DND-41 (cell line): ENCODE data around the gene PMP22.

ENCODE experiments used
- ATAC-seq: fragments of 200-7000 bp; cut with Tn5 transposase; 3 replicates; pipeline ENCODE4 v1.9.1; 2021; ENCODE audit warnings: low read depth; ENCODE audit not compliant: insufficient read depth
- DNase-seq: peaks from one replicate; pipeline ENCODE4 v3.0.0-alpha.2; 2020
- H2AFZ ChIP-seq: 2 replicates; pipeline ENCODE4 v1.6.0; 2012; ENCODE audit warnings: low read depth, low read length
- H3K27ac ChIP-seq: 2 replicates; pipeline ENCODE4 v1.5.1; 2012; ENCODE audit warnings: low read length, inconsistent platforms
- H3K27me3 ChIP-seq: fragments of 200-600 bp; sonication (generic); 2 replicates; pipeline ENCODE4 v1.6.0; 2012; ENCODE audit warnings: low read length, mild to moderate bottlenecking, inconsistent platforms; ENCODE audit not compliant: insufficient read depth, poor library complexity
- H3K36me3 ChIP-seq: 2 replicates; pipeline ENCODE4 v1.5.1; 2012; ENCODE audit warnings: low read length, inconsistent platforms; ENCODE audit not compliant: insufficient read depth
- H3K4me1 ChIP-seq: 2 replicates; pipeline ENCODE4 v1.5.1; 2012; ENCODE audit warnings: mild to moderate bottlenecking, low read length; ENCODE audit not compliant: insufficient read depth
- H3K4me2 ChIP-seq: 2 replicates; pipeline ENCODE4 v1.6.0; 2012; ENCODE audit warnings: mild to moderate bottlenecking, moderate library complexity, low read length, inconsistent platforms; ENCODE audit not compliant: insufficient read depth
- H3K4me3 ChIP-seq, 2 experiments: fragments of 200-600 bp in 1 of 2; shearing (Covaris generic) in 1 of 2; 2 replicates each; pipeline ENCODE4 v1.5.1; 2012 to 2016; ENCODE audit warnings: inconsistent platforms in 2 of 2, low read length in 2 of 2, mild to moderate bottlenecking in 2 of 2, low read depth in 1 of 2, moderate library complexity in 1 of 2
- H3K79me2 ChIP-seq: 2 replicates; pipeline ENCODE4 v1.6.0; 2012; ENCODE audit warnings: low read length, inconsistent platforms; ENCODE audit not compliant: insufficient read depth
- H3K9ac ChIP-seq: 2 replicates; pipeline ENCODE4 v1.6.0; 2012; ENCODE audit warnings: low read depth, mild to moderate bottlenecking, inconsistent platforms, low read length, moderate library complexity
- H3K9me3 ChIP-seq: 2 replicates; pipeline ENCODE4 v1.5.1; 2012; ENCODE audit warnings: low read length, moderate library complexity, mild to moderate bottlenecking, inconsistent platforms; ENCODE audit not compliant: insufficient read depth, severe bottlenecking
- H4K20me1 ChIP-seq: 2 replicates; pipeline ENCODE4 v1.6.0; 2012; ENCODE audit warnings: low read length; ENCODE audit not compliant: insufficient read depth
- EZH2 ChIP-seq: IDR thresholded peaks from 3 replicates; pipeline ENCODE4 v1.6.1; 2012; ENCODE audit warnings: borderline replicate concordance, low read depth, mild to moderate bottlenecking, moderate library complexity, low read length, inconsistent platforms; ENCODE audit not compliant: severe bottlenecking
- TF ChIP-seq, protein P1 (sequence below): IDR thresholded peaks from 2 replicates; pipeline ENCODE4 v1.5.1; 2012; ENCODE audit warnings: borderline replicate concordance, low read length, moderate library complexity, mild to moderate bottlenecking; ENCODE audit not compliant: poor library complexity, severe bottlenecking; ENCODE audit errors: extremely low read depth

The PMP22 gene

DNA sequence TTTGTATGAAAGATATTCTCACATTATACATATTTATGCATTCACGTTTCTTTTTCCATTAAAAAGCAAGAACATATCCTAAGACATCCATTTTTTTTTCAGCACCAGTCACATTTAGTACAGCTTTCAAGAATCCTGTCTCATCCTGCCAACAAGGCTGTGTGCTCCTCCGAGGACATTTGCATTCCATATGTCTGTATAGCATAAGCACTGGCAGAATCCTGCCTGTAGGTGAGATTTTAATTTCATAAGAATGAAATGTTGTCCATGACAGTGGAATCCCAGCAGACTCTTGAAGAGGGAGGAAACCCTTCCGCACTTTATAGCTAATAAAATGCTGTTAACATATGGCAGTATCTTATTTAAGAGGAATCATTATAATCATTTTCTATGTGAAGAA lies 2.9 kb upstream of the PMP22 start:
- Histone ChIP-seq H3K27me3 (no peaks in the 10 kb centered on the region), H3K27ac (no peak overlapping the region), H3K36me3 (no peaks in the 10 kb centered on the region), H2AFZ (no peak overlapping the region), H3K9ac (no peak overlapping the region), H3K79me2 (no peaks in the 10 kb centered on the region), H3K9me3 (no peaks in the 10 kb centered on the region), H3K4me3 (no peak overlapping the region), H3K4me2 (no peak overlapping the region), H3K4me1 (no peaks in the 10 kb centered on the region), H4K20me1 (no peaks in the 10 kb centered on the region)
- DNase-seq (no peak), ATAC-seq (no peak)
- TF ChIP-seq, protein P1, sequence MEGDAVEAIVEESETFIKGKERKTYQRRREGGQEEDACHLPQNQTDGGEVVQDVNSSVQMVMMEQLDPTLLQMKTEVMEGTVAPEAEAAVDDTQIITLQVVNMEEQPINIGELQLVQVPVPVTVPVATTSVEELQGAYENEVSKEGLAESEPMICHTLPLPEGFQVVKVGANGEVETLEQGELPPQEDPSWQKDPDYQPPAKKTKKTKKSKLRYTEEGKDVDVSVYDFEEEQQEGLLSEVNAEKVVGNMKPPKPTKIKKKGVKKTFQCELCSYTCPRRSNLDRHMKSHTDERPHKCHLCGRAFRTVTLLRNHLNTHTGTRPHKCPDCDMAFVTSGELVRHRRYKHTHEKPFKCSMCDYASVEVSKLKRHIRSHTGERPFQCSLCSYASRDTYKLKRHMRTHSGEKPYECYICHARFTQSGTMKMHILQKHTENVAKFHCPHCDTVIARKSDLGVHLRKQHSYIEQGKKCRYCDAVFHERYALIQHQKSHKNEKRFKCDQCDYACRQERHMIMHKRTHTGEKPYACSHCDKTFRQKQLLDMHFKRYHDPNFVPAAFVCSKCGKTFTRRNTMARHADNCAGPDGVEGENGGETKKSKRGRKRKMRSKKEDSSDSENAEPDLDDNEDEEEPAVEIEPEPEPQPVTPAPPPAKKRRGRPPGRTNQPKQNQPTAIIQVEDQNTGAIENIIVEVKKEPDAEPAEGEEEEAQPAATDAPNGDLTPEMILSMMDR, result no peak
- TF ChIP-seq EZH2, result no peak

DNA sequence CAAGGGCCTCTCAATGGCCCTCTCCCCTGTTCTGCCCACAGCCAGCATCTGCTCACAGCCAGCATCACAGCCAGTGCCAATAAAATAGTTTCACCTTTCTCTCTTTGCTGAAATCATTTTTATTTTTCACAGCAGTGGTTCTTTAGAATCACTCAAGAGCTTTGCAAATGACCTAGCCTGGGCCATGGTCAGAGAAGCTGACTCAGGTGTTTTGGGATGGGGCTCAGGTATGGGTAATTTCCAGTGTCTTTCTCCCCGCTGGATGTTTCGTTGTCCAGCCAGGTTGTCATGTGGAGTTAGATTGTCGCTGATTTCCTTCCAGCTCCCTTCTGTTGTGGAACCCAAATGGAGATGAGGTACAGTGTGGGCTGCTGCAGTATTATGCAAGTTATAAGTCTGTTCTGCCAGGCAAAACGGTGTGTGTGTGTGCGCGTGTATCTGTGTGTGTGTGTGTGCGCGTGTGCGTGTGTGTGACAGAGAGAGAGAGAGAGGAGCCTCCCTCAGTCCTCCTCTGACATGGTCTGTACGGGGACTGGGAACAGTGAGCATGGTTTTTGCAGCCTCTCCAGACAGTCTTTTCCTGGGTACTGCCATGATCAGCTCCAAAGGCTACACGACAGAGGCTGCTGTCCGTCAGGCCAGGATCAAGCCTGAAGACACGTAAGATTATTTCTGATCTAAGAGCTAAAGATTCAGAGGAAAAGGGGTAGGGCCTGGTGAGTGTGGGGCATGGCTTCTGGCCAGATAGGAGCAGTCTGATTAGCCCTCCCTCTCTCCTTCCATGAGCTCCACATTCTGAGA lies 1.4 kb upstream of the PMP22 start:
- H2AFZ ChIP-seq, result no peak overlapping the region
- DNase-seq (no peak), ATAC-seq (no peak)
- H3K27ac ChIP-seq, result no peak overlapping the region
- H3K79me2 ChIP-seq, result no peaks in the 10 kb centered on the region
- TF ChIP-seq, protein P1, result no peak
- TF ChIP-seq EZH2, result no peak
- H3K9me3 ChIP-seq, result no peaks in the 10 kb centered on the region
- H3K4me3 ChIP-seq, result no peak overlapping the region
- no peak overlapping the region for H3K4me2 ChIP-seq
- no peaks in the 10 kb centered on the region for H3K4me1 ChIP-seq
- H3K27me3 ChIP-seq, result no peaks in the 10 kb centered on the region
- no peaks in the 10 kb centered on the region for H4K20me1 ChIP-seq
- no peaks in the 10 kb centered on the region for H3K36me3 ChIP-seq
- H3K9ac ChIP-seq, result no peak overlapping the region

DNA sequence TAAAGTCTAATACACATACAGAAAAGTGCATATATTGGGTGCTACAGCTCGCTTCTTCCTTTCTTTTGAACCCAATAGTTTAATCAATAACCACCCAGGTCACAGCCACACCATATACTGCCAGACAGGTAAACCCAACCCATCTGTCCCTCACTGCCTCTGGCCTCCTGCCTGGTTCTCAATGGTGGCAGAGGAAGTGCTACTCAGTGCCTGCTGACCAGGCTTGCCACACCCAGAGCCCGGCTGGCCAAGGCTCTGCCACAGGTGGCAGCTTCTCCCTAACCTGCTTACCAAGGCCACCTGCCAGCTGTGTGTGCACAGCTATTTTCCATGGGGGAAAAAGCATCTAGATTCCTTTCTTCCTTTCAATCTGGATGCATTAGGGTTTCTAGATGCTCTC lies 584 bp downstream of the PMP22 start:
- no peaks in the 10 kb centered on the region for H4K20me1 ChIP-seq
- no peak overlapping the region for H3K27ac ChIP-seq
- no peak overlapping the region for H3K4me3 ChIP-seq
- H3K36me3 ChIP-seq, result no peaks in the 10 kb centered on the region
- DNase-seq, result no peak
- no peak overlapping the region for H3K4me2 ChIP-seq
- H2AFZ ChIP-seq, result no peak overlapping the region
- no peaks in the 10 kb centered on the region for H3K4me1 ChIP-seq
- no peaks in the 10 kb centered on the region for H3K79me2 ChIP-seq
- no peaks in the 10 kb centered on the region for H3K27me3 ChIP-seq
- no peak overlapping the region for H3K9ac ChIP-seq
- no peak for TF ChIP-seq EZH2
- no peaks in the 10 kb centered on the region for H3K9me3 ChIP-seq
- ATAC-seq, result no peak

DNA sequence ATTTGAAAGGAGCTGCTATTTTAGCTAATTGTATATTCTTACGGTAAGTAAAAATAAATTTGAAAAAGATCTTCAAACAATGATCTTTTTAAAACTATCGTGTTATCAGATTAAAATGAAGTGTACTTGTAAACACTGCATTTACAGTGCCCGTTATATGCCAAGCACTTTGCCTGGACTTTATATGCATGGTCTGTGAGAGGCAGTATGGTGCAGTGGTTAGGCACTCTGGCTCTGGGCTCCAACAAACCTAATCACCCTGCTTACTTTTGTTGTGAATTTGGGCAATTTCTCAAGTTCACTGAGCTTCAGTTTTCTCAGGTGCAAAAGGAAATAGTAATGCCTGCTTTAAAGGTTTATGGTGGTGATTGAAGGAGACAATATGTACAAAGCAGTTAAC lies 1.4 kb downstream of the PMP22 start:
- TF ChIP-seq EZH2, result no peak
- TF ChIP-seq, protein P1, result no peak
- H3K27me3 ChIP-seq, result no peaks in the 10 kb centered on the region
- H3K36me3 ChIP-seq, result no peaks in the 10 kb centered on the region
- DNase-seq, result no peak
- no peaks in the 10 kb centered on the region for H3K79me2 ChIP-seq
- H3K9ac ChIP-seq, result no peak overlapping the region
- ATAC-seq, result no peak
- no peak overlapping the region for H2AFZ ChIP-seq
- no peak overlapping the region for H3K4me2 ChIP-seq
- H3K27ac ChIP-seq, result no peak overlapping the region
- no peaks in the 10 kb centered on the region for H3K9me3 ChIP-seq
- no peak overlapping the region for H3K4me3 ChIP-seq
- no peaks in the 10 kb centered on the region for H4K20me1 ChIP-seq
- H3K4me1 ChIP-seq, result no peaks in the 10 kb centered on the region
